Right atrium auricular region (tissue), 2 donors: ENCODE data around the gene POT1. TPM values are rescaled to one million over a fixed set of nuclear protein-coding genes. Genes with fewer than 3 reads are reported as not detected.
"Not testable (repeated sequence)": the region's sequence is repeated elsewhere in the genome, so short reads cannot be mapped to it uniquely, and the experiment has no call there.

Experiments used
- DNase-seq: peaks from one replicate; pipeline ENCODE4 v3.0.0-alpha.2; 2019; ENCODE audit warnings: low spot score
- H3K27ac ChIP-seq, 2 donors: fragments of 200-600 bp; sonication (generic); 1 replicate in 1 of 2; 2 replicates in 1 of 2; pipeline ENCODE4 v1.5.1; 2016 to 2019
- H3K27me3 ChIP-seq, 2 donors: fragments of 200-600 bp; sonication (generic); one replicate each; pipeline versions ENCODE4 v1.5.1 to v1.6.0; 2017 to 2019
- H3K36me3 ChIP-seq: fragments of 200-600 bp; sonication (generic); one replicate; pipeline ENCODE4 v1.5.1; 2016
- H3K4me1 ChIP-seq, 2 donors: fragments of 200-600 bp; sonication (generic); one replicate each; pipeline versions ENCODE4 v1.5.1 to v1.6.0; 2017 to 2019
- H3K4me3 ChIP-seq, 2 donors: fragments of 200-600 bp; sonication (generic); 1 replicate in 1 of 2; 2 replicates in 1 of 2; pipeline ENCODE4 v1.5.1; 2017 to 2019; ENCODE audit warnings: mild to moderate bottlenecking in 1 of 2, moderate library complexity in 1 of 2
- H3K9me3 ChIP-seq, 2 donors: fragments of 200-600 bp; sonication (generic); one replicate each; pipeline ENCODE4 v1.5.1; 2019
- total RNA-seq, 2 donors: library from RNA; depleted of rRNA; stranded (reverse); fragments of >200 nt; gene quantifications; one replicate each; pipeline ENCODE4 v1.1.0, GENCODE V29; 2016
- TF ChIP-seq, protein P1 (sequence below), 2 donors: fragments of 200-600 bp; sonication (generic); IDR thresholded peaks; one replicate each; pipeline ENCODE4 v1.5.1; 2019; ENCODE audit warnings: antibody characterized with exemption in 2 of 2

Gene POT1, protein sequence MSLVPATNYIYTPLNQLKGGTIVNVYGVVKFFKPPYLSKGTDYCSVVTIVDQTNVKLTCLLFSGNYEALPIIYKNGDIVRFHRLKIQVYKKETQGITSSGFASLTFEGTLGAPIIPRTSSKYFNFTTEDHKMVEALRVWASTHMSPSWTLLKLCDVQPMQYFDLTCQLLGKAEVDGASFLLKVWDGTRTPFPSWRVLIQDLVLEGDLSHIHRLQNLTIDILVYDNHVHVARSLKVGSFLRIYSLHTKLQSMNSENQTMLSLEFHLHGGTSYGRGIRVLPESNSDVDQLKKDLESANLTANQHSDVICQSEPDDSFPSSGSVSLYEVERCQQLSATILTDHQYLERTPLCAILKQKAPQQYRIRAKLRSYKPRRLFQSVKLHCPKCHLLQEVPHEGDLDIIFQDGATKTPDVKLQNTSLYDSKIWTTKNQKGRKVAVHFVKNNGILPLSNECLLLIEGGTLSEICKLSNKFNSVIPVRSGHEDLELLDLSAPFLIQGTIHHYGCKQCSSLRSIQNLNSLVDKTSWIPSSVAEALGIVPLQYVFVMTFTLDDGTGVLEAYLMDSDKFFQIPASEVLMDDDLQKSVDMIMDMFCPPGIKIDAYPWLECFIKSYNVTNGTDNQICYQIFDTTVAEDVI
- 10 to 100 TPM; 10.7 to 15.5 TPM for total RNA-seq

DNA sequence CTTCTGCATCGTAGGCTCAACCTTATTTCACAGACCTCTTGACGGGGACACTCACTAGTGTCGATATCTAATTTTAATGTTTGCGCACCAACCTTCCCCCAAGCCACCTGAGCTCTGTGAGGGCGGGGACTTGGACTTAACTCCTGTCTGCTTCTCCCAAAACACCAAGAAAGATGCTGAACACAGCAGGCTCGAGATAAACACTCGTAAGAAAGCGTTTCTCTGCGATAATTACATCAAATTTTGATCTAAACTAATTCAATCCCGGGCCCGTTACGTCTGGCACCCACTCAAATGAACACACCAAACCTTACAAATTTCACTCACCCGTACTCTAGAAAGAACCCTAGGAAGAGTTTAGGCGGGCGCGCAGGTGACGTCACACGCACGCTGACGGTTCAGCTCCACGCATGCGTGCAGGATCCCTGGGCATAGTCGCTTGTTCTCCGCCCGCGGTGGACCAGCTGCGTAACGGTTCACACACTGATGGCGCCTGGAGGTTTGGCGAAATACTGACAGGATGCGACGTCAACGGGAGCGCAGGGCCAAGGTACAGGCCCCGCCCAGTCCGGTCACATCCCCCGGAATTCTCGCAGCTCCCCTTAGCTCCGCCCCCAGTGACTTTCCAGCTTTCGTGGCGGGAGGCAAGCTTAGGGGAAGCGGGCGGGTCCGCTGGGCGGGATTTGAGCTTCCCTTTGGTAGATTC, at the start of gene POT1:
TSS of gene POT1 (minus strand) at position 359 of the 706 bp plus-strand sequence. CDS start 32,652 bp downstream, outside the sequence.
- no peaks in the 10 kb centered on the region for H3K27me3 ChIP-seq
- peak; percentile 100 for DNase-seq
- H3K4me3 ChIP-seq: peak within 1 kb of the TSS; percentile 61 to 67
- peaks cover 0 to 24% of the 10 kb centered on the region in 2 donors for H3K4me1 ChIP-seq
- no peaks in the 10 kb centered on the region for H3K9me3 ChIP-seq
- TF ChIP-seq, protein P1, sequence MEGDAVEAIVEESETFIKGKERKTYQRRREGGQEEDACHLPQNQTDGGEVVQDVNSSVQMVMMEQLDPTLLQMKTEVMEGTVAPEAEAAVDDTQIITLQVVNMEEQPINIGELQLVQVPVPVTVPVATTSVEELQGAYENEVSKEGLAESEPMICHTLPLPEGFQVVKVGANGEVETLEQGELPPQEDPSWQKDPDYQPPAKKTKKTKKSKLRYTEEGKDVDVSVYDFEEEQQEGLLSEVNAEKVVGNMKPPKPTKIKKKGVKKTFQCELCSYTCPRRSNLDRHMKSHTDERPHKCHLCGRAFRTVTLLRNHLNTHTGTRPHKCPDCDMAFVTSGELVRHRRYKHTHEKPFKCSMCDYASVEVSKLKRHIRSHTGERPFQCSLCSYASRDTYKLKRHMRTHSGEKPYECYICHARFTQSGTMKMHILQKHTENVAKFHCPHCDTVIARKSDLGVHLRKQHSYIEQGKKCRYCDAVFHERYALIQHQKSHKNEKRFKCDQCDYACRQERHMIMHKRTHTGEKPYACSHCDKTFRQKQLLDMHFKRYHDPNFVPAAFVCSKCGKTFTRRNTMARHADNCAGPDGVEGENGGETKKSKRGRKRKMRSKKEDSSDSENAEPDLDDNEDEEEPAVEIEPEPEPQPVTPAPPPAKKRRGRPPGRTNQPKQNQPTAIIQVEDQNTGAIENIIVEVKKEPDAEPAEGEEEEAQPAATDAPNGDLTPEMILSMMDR (IDR thresholded peaks at IDR 0.05): no peak
- peak within 1 kb of the TSS; percentile 89 to 93 for H3K27ac ChIP-seq
- H3K36me3 ChIP-seq: no peaks in the 10 kb centered on the region

DNA sequence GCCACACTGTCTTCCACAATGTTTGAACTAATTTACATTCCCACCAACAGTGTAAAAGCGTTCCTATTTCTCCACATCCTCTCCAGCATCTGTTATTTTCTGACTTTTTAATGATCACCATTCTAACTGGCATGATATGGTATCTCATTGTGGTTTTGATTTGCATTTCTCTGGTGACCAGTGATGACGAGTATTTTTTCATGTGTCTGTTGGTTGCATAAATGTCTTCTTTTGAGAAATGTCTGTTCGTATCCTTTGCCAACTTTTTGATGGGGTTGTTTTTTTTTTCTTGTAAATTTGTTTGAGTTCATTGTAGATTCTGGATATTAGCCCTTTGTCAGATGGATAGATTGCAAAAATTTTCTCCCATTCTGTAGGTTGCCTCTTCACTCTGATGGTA, 45.5 kb upstream of the POT1 start:
- H3K9me3 ChIP-seq, H3K4me3 ChIP-seq, H3K27me3 ChIP-seq, H3K4me1 ChIP-seq, DNase-seq, H3K27ac ChIP-seq, H3K36me3 ChIP-seq: not testable (repeated sequence)

DNA sequence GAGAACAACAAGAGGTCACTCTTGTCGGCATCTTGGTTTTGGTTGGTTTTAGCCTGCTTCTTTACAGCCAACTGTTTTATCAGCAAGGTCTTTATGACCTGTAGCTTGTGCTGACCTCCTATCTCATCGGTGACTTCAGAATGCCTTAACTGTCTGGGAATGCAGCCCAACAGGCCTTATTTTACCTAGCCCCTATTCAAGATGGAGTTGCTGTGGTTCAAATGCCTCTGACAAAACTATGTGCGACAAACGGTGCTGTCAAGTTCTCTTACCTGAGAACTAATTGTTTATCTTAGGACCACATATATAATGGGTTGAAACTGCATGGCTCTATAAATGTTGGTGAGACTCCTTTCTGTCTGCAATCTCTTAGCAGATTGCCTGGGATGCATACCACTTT, 35.9 kb upstream of the POT1 start:
- H3K9me3 ChIP-seq: no peaks in the 10 kb centered on the region
- no peaks in the 10 kb centered on the region for H3K36me3 ChIP-seq
- H3K27ac ChIP-seq: no peak overlapping the region
- H3K27me3 ChIP-seq: no peaks in the 10 kb centered on the region
- DNase-seq: no peak
- H3K4me1 ChIP-seq: no peaks in the 10 kb centered on the region
- H3K4me3 ChIP-seq: no peak overlapping the region
- TF ChIP-seq, protein P1 (IDR thresholded peaks at IDR 0.05): no peak

DNA sequence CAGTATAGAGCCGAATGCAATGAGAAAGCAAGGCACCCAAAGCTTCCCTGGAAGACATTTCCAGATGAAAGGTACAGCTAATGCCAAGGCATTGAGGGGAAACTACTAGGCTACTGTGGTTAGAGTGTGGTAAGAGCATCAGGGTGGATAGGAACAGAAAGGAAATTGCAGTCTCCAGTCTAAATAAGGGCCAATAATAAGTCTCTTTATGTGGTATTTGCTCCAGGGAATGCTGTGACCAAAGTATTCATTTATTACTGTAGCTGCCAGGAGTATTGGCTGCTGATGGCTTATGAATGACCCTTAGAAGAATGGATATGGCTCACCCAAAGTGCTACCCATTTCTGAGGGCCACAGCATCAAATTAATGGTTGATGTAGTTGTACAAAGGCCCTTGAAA, 30.1 kb upstream of the POT1 start:
- H3K27ac ChIP-seq: no peak overlapping the region
- DNase-seq: no peak
- no peaks in the 10 kb centered on the region for H3K27me3 ChIP-seq
- TF ChIP-seq, protein P1 (IDR thresholded peaks at IDR 0.05): no peak
- no peaks in the 10 kb centered on the region for H3K36me3 ChIP-seq
- H3K9me3 ChIP-seq: no peaks in the 10 kb centered on the region
- H3K4me3 ChIP-seq: no peak overlapping the region
- no peaks in the 10 kb centered on the region for H3K4me1 ChIP-seq

DNA sequence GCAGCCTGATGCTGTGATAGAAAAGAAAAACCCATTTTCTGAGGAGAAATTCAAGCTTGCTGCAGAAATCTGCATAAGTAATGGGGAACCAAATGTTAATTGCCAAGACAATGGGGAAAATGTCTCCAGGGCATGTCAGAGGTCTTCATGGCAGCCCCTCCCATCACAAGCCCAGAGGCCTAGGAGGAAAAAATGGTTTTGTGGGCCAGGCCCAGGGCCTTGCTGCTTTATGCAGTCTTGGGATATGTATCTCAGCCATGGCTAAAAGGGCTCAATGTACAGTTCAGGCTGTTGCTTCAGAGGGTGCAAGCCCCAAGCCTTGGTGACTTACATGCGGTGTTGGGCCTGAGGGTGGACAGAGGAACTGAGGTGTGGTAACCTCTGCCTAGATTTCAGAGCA, 28.3 kb upstream of the POT1 start:
- not testable (repeated sequence) for H3K27ac ChIP-seq, DNase-seq, H3K27me3 ChIP-seq, H3K9me3 ChIP-seq, H3K36me3 ChIP-seq, H3K4me1 ChIP-seq, H3K4me3 ChIP-seq

DNA sequence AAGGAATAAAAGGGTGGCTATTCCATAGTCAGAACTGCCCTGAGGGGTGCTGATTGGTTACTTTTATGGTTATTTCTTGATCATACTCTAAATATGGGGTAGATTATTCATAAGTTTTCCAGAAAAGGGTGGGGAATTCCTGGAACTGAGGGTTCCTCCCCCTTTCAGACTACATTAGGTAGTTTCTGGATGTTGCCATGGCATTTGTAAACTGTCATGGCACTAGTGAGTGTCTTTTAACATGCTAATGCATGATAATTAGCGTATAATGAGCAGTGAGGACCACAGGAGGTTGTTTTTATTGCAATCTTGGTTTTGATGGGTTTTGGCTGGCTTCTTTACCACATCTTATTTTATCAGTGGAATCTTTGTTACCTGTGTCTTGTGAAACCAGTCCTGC, 26.5 kb upstream of the POT1 start:
- DNase-seq: no peak
- Histone ChIP-seq H3K4me1 (no peaks in the 10 kb centered on the region), H3K27ac (no peak overlapping the region), H3K27me3 (no peaks in the 10 kb centered on the region), H3K36me3 (no peaks in the 10 kb centered on the region), H3K9me3 (no peaks in the 10 kb centered on the region), H3K4me3 (no peak overlapping the region)
- TF ChIP-seq, protein P1 (IDR thresholded peaks at IDR 0.05): no peak
